Panc1 (cell line): Measurements from ENCODE around the gene TLCD3B. TPM values are rescaled to one million over a fixed set of nuclear protein-coding genes. Genes with fewer than 3 reads are reported as not detected.

Experiments used
- ATAC-seq: fragments of 200-7000 bp; cut with Tn5 transposase; 2 replicates; pipeline ENCODE4 v1.9.1; 2020; ENCODE audit warnings: mild to moderate bottlenecking, moderate library complexity
- BruUV-seq: library from RNA; stranded (reverse); fragments of 400-500 nt; replicated peaks from 2 replicates; lab custom pipeline; 2021; lab: Mats Ljungman, UMichigan
- CTCF ChIA-PET: fragments of 300-600 bp; sonication (Branson Sonifier 250); formaldehyde crosslinking; loops from one replicate; lab custom pipeline; 2022; ENCODE audit warnings: antibody characterized with exemption; lab: Charles Lee
- POLR2A ChIA-PET: fragments of 300-600 bp; sonication (Branson Sonifier 250); formaldehyde crosslinking; loops from one replicate; lab custom pipeline; 2022; ENCODE audit warnings: antibody characterized with exemption; lab: Charles Lee
- DNase-seq: peaks from one replicate; pipeline ENCODE4 v3.0.0-alpha.2; 2010; ENCODE audit warnings: low read depth, low spot score
- H3K27ac ChIP-seq: 2 replicates; pipeline ENCODE4 v1.5.1; 2011; ENCODE audit warnings: mild to moderate bottlenecking, low read length, inconsistent platforms
- H3K27me3 ChIP-seq: fragments of 200-500 bp; sonication (Bioruptor generic); 2 replicates; pipeline ENCODE4 v1.6.0; 2014; ENCODE audit warnings: low read length, inconsistent platforms; ENCODE audit not compliant: control insufficient read depth, insufficient read depth
- H3K36me3 ChIP-seq: fragments of 200-500 bp; sonication (Bioruptor generic); 2 replicates; pipeline ENCODE4 v1.5.1; 2014; ENCODE audit warnings: inconsistent platforms, mild to moderate bottlenecking, low read length, moderate library complexity; ENCODE audit not compliant: control insufficient read depth, insufficient read depth
- H3K4me1 ChIP-seq: 2 replicates; pipeline ENCODE4 v1.5.1; 2011; ENCODE audit warnings: inconsistent platforms, mild to moderate bottlenecking, low read length, moderate library complexity; ENCODE audit not compliant: control insufficient read depth, insufficient read depth
- H3K4me3 ChIP-seq, 2 experiments: 2 replicates each; pipeline ENCODE4 v1.5.1; 2011 to 2012; ENCODE audit warnings: low read depth in 2 of 2, low read length in 2 of 2, mild to moderate bottlenecking in 2 of 2, inconsistent platforms in 1 of 2, moderate library complexity in 1 of 2
- H3K9me3 ChIP-seq: fragments of 200-500 bp; sonication (Bioruptor generic); 2 replicates; pipeline ENCODE4 v1.5.1; 2014; ENCODE audit warnings: low read depth, mild to moderate bottlenecking, inconsistent platforms, low read length, moderate library complexity; ENCODE audit not compliant: control insufficient read depth, insufficient read depth
- CTCF ChIP-seq: fragments of 450-650 bp; IDR thresholded peaks from 2 replicates; pipeline ENCODE4 v1.5.1; 2017; ENCODE audit warnings: mild to moderate bottlenecking
- POLR2AphosphoS5 ChIP-seq: IDR thresholded peaks from 2 replicates; pipeline ENCODE4 v1.6.1; 2012; ENCODE audit warnings: mild to moderate bottlenecking, low read depth, low read length, moderate library complexity
- REST ChIP-seq, 2 experiments: IDR thresholded peaks; 2 replicates each; pipeline ENCODE4 v1.6.1; 2011 to 2012; ENCODE audit warnings: low read depth in 2 of 2, control low read depth in 1 of 2, low read length in 1 of 2, mild to moderate bottlenecking in 1 of 2, moderate library complexity in 1 of 2; ENCODE audit not compliant: insufficient read depth in 1 of 2
- SIN3A ChIP-seq: IDR thresholded peaks from 2 replicates; pipeline ENCODE4 v1.6.1; 2012; ENCODE audit warnings: low read depth, mild to moderate bottlenecking, low read length, moderate library complexity, borderline replicate concordance; ENCODE audit not compliant: insufficient read depth
- TCF7L2 ChIP-seq: IDR thresholded peaks from 2 replicates; pipeline ENCODE4 v1.6.1; 2011; ENCODE audit warnings: mild to moderate bottlenecking, low read depth, low read length, inconsistent platforms
- in situ Hi-C: cut with HindIII; loops from 2 replicates; pipeline ENCODE4 v1.10.0; 2016; ENCODE audit warnings: low sequenced_read_pairs, low pct_unique_long_range_greater_than_20kb
- intact Hi-C: fragments of 100-400 bp; cut with micrococcal nuclease; formaldehyde crosslinking; loops from one replicate; pipeline ENCODE4 v1.10.0; 2022; ENCODE audit not compliant: unreplicated experiment
- total RNA-seq: library from RNA; stranded (reverse); gene quantifications from one replicate; pipeline ENCODE4 v1.2.1, GENCODE V29; 2021; ENCODE audit not compliant: unreplicated experiment

TLCD3B gene
- total RNA-seq, 1 experiment from 2014 or later, result 3.5 TPM

- Histone ChIP-seq H3K4me1 (0 out of 2 replicates have a peak, but pooled peaks cover 3% of the 10 kb centered on the region), H3K27me3 (no peaks in the 10 kb centered on the region), H3K27ac (no peak overlapping the region), H3K9me3 (no peaks in the 10 kb centered on the region), H3K4me3 (no peak overlapping the region), H3K36me3 (no peaks in the 10 kb centered on the region)
- ChIA-PET CTCF (interaction anchor here (1.0 kb wide), 1 partner anchor 15 kb away, joined by 3 read pairs; no protein-coding TSS in a partner anchor), POLR2A (interaction anchor here (0.5 kb wide), 1 partner anchor 31 kb away, joined by 4 read pairs; the partner anchor contains the start of gene TAOK2)
- TF ChIP-seq REST (IDR thresholded peaks at IDR 0.05; ENCODE audit: insufficient read depth in 1 of 2, low read depth in 2 of 2, low read length in 1 of 2), result no peak
- TF ChIP-seq TCF7L2, result no peak
- no peak for TF ChIP-seq CTCF
- no peak for TF ChIP-seq SIN3A
- TF ChIP-seq POLR2AphosphoS5, result no peak
- BruUV-seq, result no TSS peak
- DNase-seq (no peak), ATAC-seq (peak; percentile 62)
- in situ Hi-C loops (no loop called here), intact Hi-C loops (no loop called here)
These were observed 26.2 kb downstream of the TLCD3B start for GRCh38 chr16:30004811-30005242.

GRCh38 chr16:30004424-30004776, 26.7 kb downstream of the TLCD3B start:
- ATAC-seq (peak; percentile 11), DNase-seq (no peak)
- TF ChIP-seq CTCF (no peak), SIN3A (no peak), TCF7L2 (no peak)
- Histone ChIP-seq H3K36me3 (no peaks in the 10 kb centered on the region), H3K4me1 (0 out of 2 replicates have a peak, but pooled peaks cover 3% of the 10 kb centered on the region), H3K9me3 (no peaks in the 10 kb centered on the region), H3K27me3 (no peaks in the 10 kb centered on the region), H3K4me3 (no peak overlapping the region), H3K27ac (no peak overlapping the region)
- CTCF ChIA-PET, result no interaction called here
- intact Hi-C loops, result no loop called here
- in situ Hi-C loops, result no loop called here
- no TSS peak for BruUV-seq
- POLR2A ChIA-PET, result no interaction called here
